ENCODE data around the gene CDK12.

Gene CDK12

GRCh38 chr17:39553341-39553945 lies 92.2 kb downstream of the CDK12 start:
- no peak overlapping the region for H3K27ac ChIP-seq (ENCODE audit: low read depth, low read length)
- no peak overlapping the region for H3K4me3 ChIP-seq (ENCODE audit: low read depth in 1 of 2, low read length in 2 of 2)
- peaks cover 8% of the 10 kb centered on the region for H3K4me1 ChIP-seq (ENCODE audit: insufficient read depth, low read length)
- H3K27me3 ChIP-seq (ENCODE audit: control insufficient read depth in 1 of 2, insufficient read depth in 2 of 2, low read length in 2 of 2): no peaks in the 10 kb centered on the region
- no peaks in the 10 kb centered on the region for H3K9me3 ChIP-seq (ENCODE audit: low read length)
- no peak overlapping the region for H3K9ac ChIP-seq (ENCODE audit: low read length)
- peaks cover 60% of the 10 kb centered on the region for H3K36me3 ChIP-seq (ENCODE audit: insufficient read depth, low read length)

DNA sequence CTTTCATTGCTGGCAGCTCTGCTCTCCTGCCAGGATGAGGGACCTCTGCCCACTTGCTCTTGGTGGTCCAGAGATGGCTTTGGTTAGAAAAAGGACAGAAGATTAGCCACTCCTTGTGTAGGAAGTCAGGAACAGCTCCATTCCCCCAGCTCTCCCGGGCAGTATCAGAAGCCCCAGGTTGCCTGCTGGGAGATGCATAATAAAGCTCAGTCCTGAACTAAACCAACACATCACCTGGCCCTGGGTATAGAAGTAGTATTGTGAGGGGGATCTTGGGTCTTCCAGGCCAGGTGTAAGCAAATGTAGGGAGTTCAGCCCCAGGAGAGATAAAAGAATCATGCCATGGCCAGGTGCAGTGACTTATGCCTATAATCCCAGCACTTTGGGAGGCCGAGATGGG lies 94.1 kb downstream of the CDK12 start:
- no peaks in the 10 kb centered on the region for H3K9me3 ChIP-seq (ENCODE audit: low read length)
- no peak overlapping the region for H3K9ac ChIP-seq (ENCODE audit: low read length)
- no peak overlapping the region for H3K4me3 ChIP-seq (ENCODE audit: low read depth in 1 of 2, low read length in 2 of 2)
- no peak overlapping the region for H3K27ac ChIP-seq (ENCODE audit: low read depth, low read length)
- H3K4me1 ChIP-seq (ENCODE audit: insufficient read depth, low read length): no peaks in the 10 kb centered on the region
- H3K27me3 ChIP-seq (ENCODE audit: control insufficient read depth in 1 of 2, insufficient read depth in 2 of 2, low read length in 2 of 2): no peaks in the 10 kb centered on the region
- H3K36me3 ChIP-seq (ENCODE audit: insufficient read depth, low read length): peaks cover 45% of the 10 kb centered on the region

DNA sequence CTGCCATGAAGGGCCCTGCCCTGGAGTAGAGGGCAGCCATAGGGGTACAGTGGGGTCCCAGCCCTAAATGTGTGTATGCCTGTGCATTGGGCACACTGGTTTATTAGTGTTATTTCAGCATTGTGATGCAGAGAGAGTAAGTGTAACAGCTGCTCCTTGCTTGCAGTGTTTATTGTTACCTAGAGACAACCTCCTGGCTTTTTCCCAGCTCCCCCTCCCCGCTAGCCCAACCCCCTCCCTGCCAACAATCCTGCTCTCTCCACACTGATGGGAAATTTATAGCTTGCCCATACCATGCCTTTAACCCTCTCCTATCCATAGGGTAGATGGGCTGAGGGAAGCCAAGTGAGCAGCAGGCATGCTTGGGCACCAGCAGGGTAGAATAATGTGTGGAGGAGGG lies 95.1 kb downstream of the CDK12 start:
- Histone ChIP-seq H3K36me3 (ENCODE audit: insufficient read depth, low read length) (peaks cover 37% of the 10 kb centered on the region), H3K9me3 (ENCODE audit: low read length) (no peaks in the 10 kb centered on the region), H3K4me3 (ENCODE audit: low read depth in 1 of 2, low read length in 2 of 2) (no peak overlapping the region), H3K9ac (ENCODE audit: low read length) (no peak overlapping the region), H3K4me1 (ENCODE audit: insufficient read depth, low read length) (no peaks in the 10 kb centered on the region), H3K27me3 (ENCODE audit: control insufficient read depth in 1 of 2, insufficient read depth in 2 of 2, low read length in 2 of 2) (no peaks in the 10 kb centered on the region), H3K27ac (ENCODE audit: low read depth, low read length) (no peak overlapping the region)

DNA sequence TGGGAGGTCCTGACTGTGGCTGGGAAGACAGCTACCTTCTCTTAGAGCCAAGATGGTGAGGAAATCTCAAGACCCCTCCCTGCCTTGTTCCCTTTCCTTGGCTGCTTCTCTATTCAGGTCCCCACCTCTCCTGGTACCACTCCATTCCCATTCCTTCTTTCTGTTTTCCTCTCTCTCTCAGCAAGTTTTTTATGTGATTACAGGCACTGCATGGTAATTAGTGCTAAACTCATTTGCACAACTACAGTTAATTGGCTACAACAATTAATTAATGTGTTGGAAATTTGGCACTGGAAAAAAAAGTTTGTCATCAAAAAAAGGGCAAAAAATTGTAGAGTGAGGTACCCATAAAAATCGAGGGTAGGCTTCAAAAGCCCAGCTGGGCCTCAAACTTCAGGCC lies 101.1 kb downstream of the CDK12 start:
- no peaks in the 10 kb centered on the region for H3K4me1 ChIP-seq (ENCODE audit: insufficient read depth, low read length)
- no peak overlapping the region for H3K4me3 ChIP-seq (ENCODE audit: low read depth in 1 of 2, low read length in 2 of 2)
- H3K36me3 ChIP-seq (ENCODE audit: insufficient read depth, low read length): peaks cover 7% of the 10 kb centered on the region
- no peaks in the 10 kb centered on the region for H3K9me3 ChIP-seq (ENCODE audit: low read length)
- H3K27ac ChIP-seq (ENCODE audit: low read depth, low read length): no peak overlapping the region
- H3K27me3 ChIP-seq (ENCODE audit: control insufficient read depth in 1 of 2, insufficient read depth in 2 of 2, low read length in 2 of 2): no peaks in the 10 kb centered on the region
- no peak overlapping the region for H3K9ac ChIP-seq (ENCODE audit: low read length)

GRCh38 chr17:39562976-39563375 lies 101.7 kb downstream of the CDK12 start:
- peaks cover 13% of the 10 kb centered on the region for H3K36me3 ChIP-seq (ENCODE audit: insufficient read depth, low read length)
- no peaks in the 10 kb centered on the region for H3K4me1 ChIP-seq (ENCODE audit: insufficient read depth, low read length)
- H3K9ac ChIP-seq (ENCODE audit: low read length): no peak overlapping the region
- H3K27me3 ChIP-seq (ENCODE audit: control insufficient read depth in 1 of 2, insufficient read depth in 2 of 2, low read length in 2 of 2): no peaks in the 10 kb centered on the region
- H3K4me3 ChIP-seq (ENCODE audit: low read depth in 1 of 2, low read length in 2 of 2): no peak overlapping the region
- no peaks in the 10 kb centered on the region for H3K9me3 ChIP-seq (ENCODE audit: low read length)
- H3K27ac ChIP-seq (ENCODE audit: low read depth, low read length): no peak overlapping the region

DNA sequence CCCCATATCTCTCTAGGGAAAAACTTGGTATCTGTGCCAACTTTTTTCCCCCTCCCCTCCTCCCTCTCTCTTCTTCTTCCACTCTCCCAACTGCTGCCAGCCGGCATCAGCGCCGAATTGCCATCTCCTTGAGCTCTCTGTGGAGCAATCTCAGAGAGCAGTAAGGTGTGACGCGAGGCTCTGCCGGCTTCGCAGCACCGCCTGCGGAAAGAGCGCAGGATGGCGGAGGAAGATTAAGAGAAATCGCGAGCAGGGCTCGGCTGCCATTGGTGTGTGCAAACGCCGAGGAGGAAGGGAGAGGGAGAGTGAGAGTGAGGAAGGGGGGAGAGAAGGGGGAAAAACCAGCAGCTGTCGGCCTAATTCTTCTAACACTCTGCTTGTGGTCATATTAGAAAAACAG lies 102.2 kb downstream of the CDK12 start:
- Histone ChIP-seq H3K27ac (ENCODE audit: low read depth, low read length) (no peak overlapping the region), H3K9ac (ENCODE audit: low read length) (no peak overlapping the region), H3K4me3 (ENCODE audit: low read depth in 1 of 2, low read length in 2 of 2) (no peak overlapping the region), H3K36me3 (ENCODE audit: insufficient read depth, low read length) (peaks cover 15% of the 10 kb centered on the region), H3K4me1 (ENCODE audit: insufficient read depth, low read length) (no peaks in the 10 kb centered on the region), H3K27me3 (ENCODE audit: control insufficient read depth in 1 of 2, insufficient read depth in 2 of 2, low read length in 2 of 2) (no peaks in the 10 kb centered on the region), H3K9me3 (ENCODE audit: low read length) (no peaks in the 10 kb centered on the region)

DNA sequence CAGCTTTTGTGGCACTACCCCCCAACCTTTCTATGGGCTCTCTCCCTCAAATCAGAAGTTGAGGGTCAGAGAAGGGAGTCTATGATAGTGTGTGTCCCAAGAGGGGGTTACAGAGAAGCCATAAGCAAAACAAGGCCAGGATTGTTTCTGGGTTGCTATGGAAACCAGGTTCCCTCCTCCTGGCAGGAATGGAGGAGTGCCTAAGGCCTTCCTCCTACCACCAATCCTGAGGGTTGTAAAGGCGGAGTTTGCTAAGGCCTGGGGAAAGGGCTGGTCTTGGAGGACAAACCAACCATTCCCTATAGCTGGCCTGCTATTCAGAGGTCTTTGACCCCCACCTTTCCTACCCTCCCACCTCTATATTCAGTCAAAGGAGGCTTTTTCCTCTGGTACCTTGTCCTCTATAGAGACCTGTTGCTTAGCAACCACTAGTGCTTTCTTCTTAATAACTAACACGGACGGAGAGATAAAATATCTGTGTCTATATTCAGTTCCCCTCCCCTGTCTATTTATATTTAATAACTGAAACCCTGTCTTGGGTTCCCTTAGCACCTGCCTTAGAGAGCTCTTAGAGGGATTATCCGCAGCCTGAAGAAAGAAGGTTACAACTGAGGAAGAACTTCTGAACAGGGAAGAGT lies 103.0 kb downstream of the CDK12 start:
- H3K27ac ChIP-seq (ENCODE audit: low read depth, low read length): no peak overlapping the region
- no peaks in the 10 kb centered on the region for H3K4me1 ChIP-seq (ENCODE audit: insufficient read depth, low read length)
- no peaks in the 10 kb centered on the region for H3K27me3 ChIP-seq (ENCODE audit: control insufficient read depth in 1 of 2, insufficient read depth in 2 of 2, low read length in 2 of 2)
- H3K4me3 ChIP-seq (ENCODE audit: low read depth in 1 of 2, low read length in 2 of 2): no peak overlapping the region
- peaks cover 15% of the 10 kb centered on the region for H3K36me3 ChIP-seq (ENCODE audit: insufficient read depth, low read length)
- H3K9ac ChIP-seq (ENCODE audit: low read length): no peak overlapping the region
- H3K9me3 ChIP-seq (ENCODE audit: low read length): no peaks in the 10 kb centered on the region

DNA sequence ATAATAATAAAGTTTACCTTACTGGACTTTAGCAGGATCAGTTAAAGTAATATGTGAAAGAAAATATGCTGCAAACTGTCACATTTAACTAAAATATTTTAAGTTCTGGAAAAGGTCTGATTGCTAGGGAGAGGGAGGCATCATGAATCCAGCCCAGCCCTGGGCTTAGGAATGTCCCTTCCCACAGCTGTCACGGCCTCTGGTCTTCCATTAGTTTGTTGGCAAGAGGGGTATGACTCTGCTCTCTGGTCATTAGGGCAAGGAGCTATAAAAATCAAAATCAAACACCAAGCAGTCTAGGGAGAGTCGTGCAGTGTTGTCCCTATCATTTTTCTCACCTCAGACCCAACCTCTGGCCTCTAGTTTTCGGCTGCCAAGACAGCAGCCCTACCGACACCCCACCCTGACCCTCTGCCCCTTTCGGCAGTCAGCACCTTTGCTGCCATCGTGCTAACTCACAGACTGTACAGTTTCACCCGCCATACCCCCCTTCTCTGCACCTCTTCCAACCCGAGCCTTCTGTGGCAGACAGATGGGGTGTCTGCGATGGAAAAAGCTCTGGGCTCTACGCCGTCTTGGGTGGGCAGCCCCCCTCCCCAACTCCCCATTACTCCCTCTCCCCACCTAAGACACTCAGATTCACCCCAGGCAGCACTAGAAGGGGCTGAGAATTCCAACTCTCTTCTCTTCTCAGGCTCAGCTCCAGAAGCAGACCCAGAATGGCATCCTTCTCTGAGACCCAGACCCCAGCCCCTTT lies 105.0 kb downstream of the CDK12 start:
- Histone ChIP-seq H3K9me3 (ENCODE audit: low read length) (no peaks in the 10 kb centered on the region), H3K36me3 (ENCODE audit: insufficient read depth, low read length) (peaks cover 20% of the 10 kb centered on the region), H3K27ac (ENCODE audit: low read depth, low read length) (no peak overlapping the region)

GRCh38 chr17:39568702-39569101 lies 107.4 kb downstream of the CDK12 start:
- Histone ChIP-seq H3K9ac (ENCODE audit: low read length) (no peak overlapping the region), H3K4me3 (ENCODE audit: low read depth in 1 of 2, low read length in 2 of 2) (no peak overlapping the region), H3K9me3 (ENCODE audit: low read length) (no peaks in the 10 kb centered on the region), H3K4me1 (ENCODE audit: insufficient read depth, low read length) (no peaks in the 10 kb centered on the region), H3K27ac (ENCODE audit: low read depth, low read length) (no peak overlapping the region), H3K27me3 (ENCODE audit: control insufficient read depth in 1 of 2, insufficient read depth in 2 of 2, low read length in 2 of 2) (no peaks in the 10 kb centered on the region), H3K36me3 (ENCODE audit: insufficient read depth, low read length) (peaks cover 20% of the 10 kb centered on the region)

More for the DNA sequence above, 105.0 kb downstream of the CDK12 start:
- Histone ChIP-seq H3K4me3 (ENCODE audit: low read depth in 1 of 2, low read length in 2 of 2) (no peak overlapping the region), H3K27me3 (ENCODE audit: control insufficient read depth in 1 of 2, insufficient read depth in 2 of 2, low read length in 2 of 2) (no peaks in the 10 kb centered on the region), H3K4me1 (ENCODE audit: insufficient read depth, low read length) (no peaks in the 10 kb centered on the region), H3K9ac (ENCODE audit: low read length) (no peak overlapping the region)

DNA sequence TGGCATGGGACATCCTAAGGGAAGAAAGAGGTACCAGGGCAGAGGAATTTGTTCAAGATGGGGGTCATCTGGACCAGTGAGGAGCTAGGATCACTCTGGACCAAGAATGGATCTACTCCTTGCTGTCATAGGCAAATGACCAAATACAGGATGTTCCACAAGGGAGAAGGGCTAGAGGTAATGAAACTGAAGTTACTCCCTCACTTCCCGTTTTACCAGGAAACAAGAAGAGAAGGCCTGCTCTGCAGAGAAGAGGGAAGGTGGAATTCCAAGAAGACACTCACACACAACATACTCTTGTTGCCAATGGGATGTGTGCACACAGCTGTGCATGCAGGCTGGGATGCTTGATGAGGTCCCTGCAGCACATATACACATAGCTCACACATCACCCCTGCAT lies 107.8 kb downstream of the CDK12 start:
- Histone ChIP-seq H3K27ac (ENCODE audit: low read depth, low read length) (no peak overlapping the region), H3K9ac (ENCODE audit: low read length) (no peak overlapping the region), H3K36me3 (ENCODE audit: insufficient read depth, low read length) (peaks cover 20% of the 10 kb centered on the region), H3K4me1 (ENCODE audit: insufficient read depth, low read length) (no peaks in the 10 kb centered on the region), H3K4me3 (ENCODE audit: low read depth in 1 of 2, low read length in 2 of 2) (no peak overlapping the region), H3K9me3 (ENCODE audit: low read length) (no peaks in the 10 kb centered on the region), H3K27me3 (ENCODE audit: control insufficient read depth in 1 of 2, insufficient read depth in 2 of 2, low read length in 2 of 2) (no peaks in the 10 kb centered on the region)

GRCh38 chr17:39572121-39572520 lies 110.8 kb downstream of the CDK12 start:
- H3K27me3 ChIP-seq (ENCODE audit: control insufficient read depth in 1 of 2, insufficient read depth in 2 of 2, low read length in 2 of 2): no peaks in the 10 kb centered on the region
- no peaks in the 10 kb centered on the region for H3K9me3 ChIP-seq (ENCODE audit: low read length)
- H3K36me3 ChIP-seq (ENCODE audit: insufficient read depth, low read length): peaks cover 15% of the 10 kb centered on the region
- no peak overlapping the region for H3K27ac ChIP-seq (ENCODE audit: low read depth, low read length)
- no peaks in the 10 kb centered on the region for H3K4me1 ChIP-seq (ENCODE audit: insufficient read depth, low read length)
- no peak overlapping the region for H3K9ac ChIP-seq (ENCODE audit: low read length)
- H3K4me3 ChIP-seq (ENCODE audit: low read depth in 1 of 2, low read length in 2 of 2): no peak overlapping the region

Measured in muscle layer of colon (tissue), 2 donors.